GM12865 (cell line): ENCODE data around the gene ANO6.

Source experiments
- DNase-seq: peaks from one replicate; pipeline ENCODE4 v3.0.0; 2010; ENCODE audit warnings: low read depth
- H3K4me3 ChIP-seq: 2 replicates; pipeline ENCODE4 v1.5.1; 2011; ENCODE audit warnings: mild to moderate bottlenecking, low read depth, low read length, control low read depth
- CTCF ChIP-seq: IDR thresholded peaks from 2 replicates; pipeline ENCODE4 v1.5.1; 2011; ENCODE audit warnings: low read length, control low read depth, low read depth, inconsistent platforms; ENCODE audit not compliant: insufficient read depth; ENCODE audit errors: missing control alignments

The ANO6 gene

GRCh38 chr12:45192707-45193106, 23.2 kb upstream of the ANO6 start:
- no peak for TF ChIP-seq CTCF
- no peak for DNase-seq
- H3K4me3 ChIP-seq = no peak overlapping the region

DNA sequence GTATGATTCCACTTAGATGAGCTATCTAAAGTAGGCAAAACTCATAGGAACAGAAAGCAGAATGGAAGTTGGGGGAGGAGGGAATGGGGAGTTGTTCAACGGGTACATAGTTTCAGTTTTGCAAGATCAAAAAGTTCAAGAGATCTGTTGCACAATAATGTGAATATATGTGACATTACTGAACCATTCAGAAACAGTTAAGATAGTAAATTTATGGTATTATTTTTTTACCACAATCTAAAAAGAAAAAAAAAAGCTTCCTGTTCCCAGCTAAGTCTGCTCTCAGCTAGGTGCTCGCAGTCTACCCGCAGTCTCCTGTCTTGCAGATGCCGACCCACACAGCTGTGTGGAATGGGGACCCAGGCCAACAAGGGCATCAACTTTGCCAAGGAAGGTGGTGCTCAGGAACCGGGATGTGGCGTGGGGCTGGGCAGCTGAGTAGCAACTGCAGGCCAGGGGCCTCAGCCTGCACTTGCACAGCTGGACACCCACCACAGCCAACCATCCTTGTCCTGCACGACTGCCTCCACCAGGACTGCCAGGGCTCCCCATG, 15.3 kb upstream of the ANO6 start:
- H3K4me3 ChIP-seq = no peak overlapping the region
- no peak for TF ChIP-seq CTCF
- no peak for DNase-seq

- TF ChIP-seq CTCF = no peak
- DNase-seq = no peak
- no peak overlapping the region for H3K4me3 ChIP-seq
These were observed 12.1 kb upstream of the ANO6 start for GRCh38 chr12:45203767-45204166.

- no peak overlapping the region for H3K4me3 ChIP-seq
These were observed 11.1 kb upstream of the ANO6 start for GRCh38 chr12:45204757-45205156.

DNA sequence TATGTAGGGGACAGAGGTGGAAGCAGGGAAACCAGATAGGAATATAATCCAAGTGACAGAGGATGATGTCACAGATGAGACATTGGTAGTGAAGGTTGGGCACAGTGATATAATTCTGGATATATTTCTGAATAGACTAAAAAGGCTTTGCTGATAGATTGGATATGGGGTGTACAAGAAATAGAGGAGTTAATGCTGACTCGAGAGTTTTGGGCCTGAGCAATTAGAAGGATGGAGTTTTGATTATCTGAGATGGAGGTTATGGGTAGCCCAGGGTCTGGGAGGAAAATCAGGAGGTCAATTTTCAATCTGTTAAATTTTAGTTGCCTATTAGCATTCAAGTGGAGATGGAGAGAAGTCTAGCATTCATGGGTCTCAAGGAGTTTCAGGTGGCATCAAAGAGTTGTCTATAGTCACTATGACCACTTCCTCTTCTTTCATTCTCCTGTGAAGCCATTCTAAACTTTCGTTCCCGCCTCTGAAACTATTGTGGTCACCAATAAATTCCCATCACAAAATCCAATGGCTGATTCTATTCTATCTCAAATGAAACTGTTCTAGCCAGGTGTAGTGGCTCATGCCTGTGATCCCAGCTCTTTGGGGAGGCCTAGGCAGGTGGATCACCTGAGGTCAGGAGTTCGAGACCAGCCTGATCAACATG, 10.6 kb upstream of the ANO6 start:
- TF ChIP-seq CTCF = no peak
- H3K4me3 ChIP-seq = no peak overlapping the region
- DNase-seq = peak; percentile 46

More at GRCh38 chr12:45204757-45205156, 11.1 kb upstream of the ANO6 start:
- no peak for TF ChIP-seq CTCF
- DNase-seq = no peak

- H3K4me3 ChIP-seq = no peak overlapping the region
- DNase-seq = no peak
- no peak for TF ChIP-seq CTCF
These were observed 7.0 kb upstream of the ANO6 start for GRCh38 chr12:45208604-45209487.

DNA sequence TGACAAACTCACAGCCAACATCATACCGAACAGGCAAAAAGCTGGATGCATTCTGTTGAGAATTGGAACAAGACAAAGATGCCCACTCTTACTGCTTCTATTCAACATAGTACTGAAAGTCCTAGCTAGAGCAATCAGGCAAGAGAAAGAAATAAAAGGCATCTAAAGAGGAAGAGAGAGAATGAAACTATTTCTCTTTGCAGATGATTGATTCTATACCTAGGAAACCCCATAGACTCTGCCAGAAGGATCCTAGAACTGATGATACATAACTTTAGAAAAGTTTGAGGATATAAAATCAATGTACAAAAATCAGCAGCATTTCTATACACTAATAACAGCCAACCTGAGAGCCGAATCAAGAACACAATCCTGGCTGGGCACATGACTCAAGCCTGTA, 6.1 kb upstream of the ANO6 start:
- no peak overlapping the region for H3K4me3 ChIP-seq
- no peak for DNase-seq
- TF ChIP-seq CTCF = no peak
